ENCODE data around the gene GIMAP5.

The GIMAP5 gene

DNA sequence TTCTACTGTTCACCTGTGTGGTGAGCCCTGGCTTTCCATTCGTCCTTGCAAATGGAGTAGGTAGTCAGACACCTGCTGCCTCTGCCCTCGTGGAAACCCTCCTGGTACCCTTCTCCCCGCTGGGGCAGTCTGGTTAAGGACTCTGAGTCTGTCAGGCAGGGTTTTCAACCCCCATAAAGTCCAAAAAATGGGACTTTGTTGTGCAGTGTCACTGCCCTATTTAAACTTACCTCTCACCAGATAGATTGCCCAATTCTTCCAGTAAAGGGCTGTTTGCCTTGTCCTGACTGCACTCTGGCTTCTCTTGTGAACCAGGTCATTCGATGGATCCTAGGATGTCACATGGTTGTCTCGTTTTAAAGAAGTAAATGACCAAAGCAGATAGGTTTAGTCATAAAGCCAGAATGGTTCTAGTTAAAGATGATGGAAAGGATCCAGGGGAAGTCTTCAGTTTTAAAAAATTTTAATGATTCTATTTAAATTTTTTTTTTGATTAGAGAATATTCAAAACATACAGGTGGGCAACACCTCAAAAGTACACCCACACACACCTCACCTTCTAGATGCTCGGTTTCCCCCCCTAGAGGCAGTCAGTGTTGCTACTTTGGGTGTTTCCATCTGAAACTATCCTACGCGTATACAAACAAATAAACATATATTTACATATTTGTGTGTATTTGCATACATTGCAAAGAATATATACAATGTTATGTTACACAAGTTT, 41.0 kb downstream of the GIMAP5 start:
- no peak for DNase-seq

DNA sequence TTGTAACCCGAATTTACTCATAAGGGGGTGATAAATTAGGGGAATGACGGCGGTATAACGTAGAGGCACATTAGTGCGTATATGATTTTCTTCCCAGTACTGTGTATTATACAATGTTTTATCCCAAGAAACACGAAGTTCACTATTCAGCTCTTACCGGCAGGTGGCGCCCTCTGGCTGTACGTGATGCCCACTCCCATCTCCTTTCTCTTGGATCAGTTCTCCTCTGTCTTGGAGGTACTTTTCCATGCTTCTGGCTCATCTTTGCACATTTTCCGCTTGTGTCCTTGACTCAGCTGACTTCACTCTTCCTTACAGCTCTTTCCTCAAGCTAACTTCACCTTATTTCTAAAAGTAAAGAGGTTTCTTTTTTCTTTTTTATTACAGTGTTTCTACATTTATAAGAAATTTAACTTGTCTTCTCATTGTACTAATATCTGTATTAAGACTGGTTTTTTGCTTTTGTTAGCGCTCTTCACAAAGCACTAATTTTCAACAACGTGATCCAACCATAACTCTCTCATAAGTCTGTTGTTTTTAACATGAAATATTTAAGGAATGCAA, 41.6 kb downstream of the GIMAP5 start:
- peak; percentile 34 to 66 (median 52) for DNase-seq

DNA sequence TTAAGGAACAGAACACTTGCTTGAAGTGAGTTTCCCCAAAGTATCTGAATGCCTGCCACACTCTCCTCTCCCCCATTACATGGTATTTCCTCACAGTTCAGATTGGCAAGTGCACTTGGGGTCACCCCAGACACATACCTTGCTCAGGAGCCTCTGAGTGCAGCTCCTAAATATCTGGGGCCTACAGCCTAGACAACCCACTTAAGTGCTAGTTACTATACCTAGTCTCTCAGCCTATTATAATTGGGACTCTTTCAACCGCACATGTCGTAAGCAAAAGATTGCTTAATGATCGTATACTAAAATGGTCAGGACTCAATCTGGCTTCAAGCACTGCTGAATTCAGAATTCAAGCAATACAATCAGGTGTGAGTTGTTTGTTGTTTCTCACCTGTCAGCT, 43.1 kb downstream of the GIMAP5 start:
- no peak for DNase-seq

DNA sequence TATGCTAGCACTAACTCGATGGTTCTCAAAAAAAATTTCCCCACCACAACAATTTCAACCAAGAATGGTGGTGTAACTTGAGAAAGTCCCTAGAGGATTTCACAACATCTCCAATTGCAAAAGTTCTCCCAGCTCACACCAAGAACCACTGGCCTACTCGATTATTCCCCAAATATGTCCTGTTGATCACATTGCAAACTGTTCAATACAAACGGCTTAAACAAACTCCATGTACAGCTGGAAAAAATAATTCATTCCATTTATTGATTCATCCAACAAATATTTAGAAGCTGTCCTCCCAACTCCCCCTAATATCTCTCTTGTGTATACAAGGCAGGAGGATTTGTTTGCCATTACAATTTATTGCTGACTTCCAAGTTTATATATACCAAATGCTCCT, 43.9 kb downstream of the GIMAP5 start:
- no peak for DNase-seq

DNA sequence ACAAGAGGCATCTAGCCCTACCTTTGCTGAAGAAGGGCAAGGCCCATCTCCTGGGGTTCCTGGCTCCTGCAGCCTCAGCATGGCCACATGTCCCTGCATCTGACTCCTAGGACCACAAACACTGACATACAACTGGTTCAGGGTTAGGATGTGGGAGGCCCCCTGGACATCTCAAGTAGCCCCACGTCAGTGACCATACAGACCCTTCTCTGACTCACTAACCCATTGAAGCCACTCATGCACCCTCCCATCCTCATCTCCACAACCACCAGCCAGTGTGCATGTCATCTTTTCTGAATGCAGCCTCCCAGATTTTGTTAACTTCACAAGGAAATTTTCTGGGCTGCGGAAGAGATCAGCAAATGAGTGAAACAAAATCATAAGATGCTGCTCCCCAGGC, 44.7 kb downstream of the GIMAP5 start:
- no peak for DNase-seq

DNA sequence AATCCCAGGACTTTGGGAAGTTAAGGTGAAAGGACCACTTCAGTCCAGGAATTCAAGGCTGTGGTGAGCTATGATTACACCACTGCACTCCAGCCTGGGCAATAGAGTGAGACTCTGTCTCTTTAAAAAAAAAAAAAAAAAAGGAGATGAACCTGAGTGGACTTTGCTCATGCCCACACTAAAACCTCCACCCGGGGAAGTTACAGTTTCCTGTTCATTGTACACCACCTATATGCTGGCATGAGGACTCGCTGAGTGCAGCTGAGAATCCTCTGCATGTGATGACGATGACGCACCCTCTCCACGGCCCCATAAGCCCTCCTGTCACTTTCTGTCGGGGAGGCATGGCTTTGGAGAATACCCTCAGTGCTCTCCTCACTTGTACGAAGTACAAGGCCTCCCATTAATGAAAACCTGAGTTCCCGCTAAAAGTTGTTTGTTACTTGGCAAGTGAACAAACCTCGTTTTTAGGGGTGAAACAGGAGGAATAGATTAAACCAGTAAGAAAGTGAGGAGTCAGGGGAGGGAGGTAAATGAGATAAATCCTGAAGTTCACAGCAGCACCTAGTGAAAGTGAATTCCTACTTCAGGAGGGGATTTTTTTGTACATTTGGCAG, 47.0 kb downstream of the GIMAP5 start:
- no peak for DNase-seq

DNA sequence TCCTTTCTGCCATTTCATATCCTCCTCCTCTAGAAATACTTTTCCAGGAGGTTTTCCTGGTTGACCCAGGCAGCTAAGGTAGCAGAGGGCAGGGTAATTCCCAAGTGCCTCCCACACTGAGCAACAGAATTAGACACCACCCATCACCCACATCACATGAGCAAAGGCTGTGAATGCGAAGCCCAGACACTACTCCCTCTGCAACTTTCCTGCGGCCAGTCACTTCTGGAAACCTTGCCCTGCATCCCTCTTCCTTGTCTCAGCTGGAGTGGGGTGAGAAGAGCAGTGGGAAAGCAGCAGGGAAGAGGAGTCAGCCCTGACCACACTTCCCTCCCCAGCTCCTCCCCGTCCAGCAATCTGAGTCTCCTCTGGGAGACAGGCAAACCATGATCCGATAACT, 47.7 kb downstream of the GIMAP5 start:
- DNase-seq, result no peak

DNA sequence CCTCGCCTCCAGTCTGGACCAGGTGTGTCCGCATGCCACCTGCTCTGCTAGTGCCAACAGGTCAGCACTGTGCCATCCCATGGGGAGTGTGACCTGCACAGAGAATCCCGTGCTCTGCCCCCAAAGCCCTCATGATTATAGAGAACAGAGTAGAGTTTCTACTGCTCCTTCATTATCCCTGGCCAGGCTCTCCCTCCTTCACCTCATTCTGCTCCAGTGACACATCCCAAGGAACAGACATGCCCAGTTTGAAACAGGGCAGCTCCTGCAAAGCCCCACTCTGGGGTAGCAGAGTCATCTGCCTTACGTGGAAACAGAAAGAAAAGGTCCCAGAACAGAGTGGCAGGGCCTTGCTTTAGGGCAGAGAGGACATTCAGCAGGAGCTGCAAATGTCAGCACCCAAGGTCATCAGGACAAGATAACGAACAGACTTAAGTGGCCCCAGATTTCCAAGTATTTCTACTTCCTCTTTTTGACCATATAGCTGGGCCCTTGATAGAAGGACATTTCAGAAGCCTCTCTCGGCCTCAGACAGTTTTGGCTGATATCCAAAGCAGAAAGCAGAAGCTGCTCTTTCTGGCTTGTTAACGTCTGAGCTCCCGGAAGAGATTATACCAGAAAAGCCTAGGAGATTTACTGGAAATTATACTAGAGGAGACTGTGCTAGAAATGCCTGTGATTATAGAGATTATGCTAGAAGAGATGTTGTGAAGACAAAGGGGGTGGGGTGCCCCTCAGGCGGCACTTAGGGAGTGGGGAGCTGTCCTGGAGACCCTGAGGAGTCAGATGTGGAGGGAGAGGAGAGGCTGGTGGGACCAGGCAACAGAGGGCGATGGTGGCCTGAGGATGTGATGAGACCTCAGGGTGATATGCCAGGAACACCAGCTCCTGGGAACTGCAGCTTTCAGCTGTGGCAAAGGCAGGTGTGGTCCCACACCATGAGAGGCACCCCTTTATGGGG, 50.4 kb downstream of the GIMAP5 start:
- DNase-seq, result no peak

DNA sequence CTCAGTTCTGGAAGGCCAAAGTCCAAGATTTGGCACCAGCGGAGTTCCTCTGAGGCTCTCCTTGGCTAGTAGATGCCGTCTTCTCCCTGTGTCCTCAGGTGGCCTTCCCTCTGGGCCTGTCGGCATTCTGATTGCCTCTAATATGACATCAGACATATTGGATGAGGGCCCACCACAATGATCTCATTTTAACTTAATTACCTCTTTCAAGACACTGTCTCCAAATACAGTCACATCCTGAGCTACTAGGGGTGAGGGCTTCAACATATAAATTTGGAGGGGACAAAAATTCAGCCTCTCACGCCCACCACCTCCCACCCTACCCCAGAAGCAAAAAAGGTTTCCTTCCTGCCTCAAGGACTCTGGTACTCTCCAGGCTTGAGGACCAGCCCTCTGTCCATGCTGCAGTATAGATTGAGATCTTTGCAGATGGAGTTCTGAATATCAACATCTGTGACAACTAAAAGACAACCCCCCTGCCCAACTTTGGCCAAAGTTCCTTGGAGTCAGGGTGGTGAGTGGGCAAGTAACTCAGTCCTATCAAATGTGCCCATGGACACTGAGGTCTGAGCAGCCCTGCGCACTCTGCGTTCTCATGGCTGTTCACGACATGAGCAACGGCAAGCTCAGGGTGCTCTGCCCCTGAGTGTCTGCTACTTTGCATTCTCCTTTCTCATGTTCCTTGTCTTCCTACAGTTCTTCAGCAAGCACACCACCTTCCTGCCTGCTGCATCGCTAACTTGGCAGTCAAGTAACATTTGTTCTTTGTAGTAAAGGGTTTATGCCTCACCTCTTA, 51.5 kb downstream of the GIMAP5 start:
- DNase-seq, result no peak

DNA sequence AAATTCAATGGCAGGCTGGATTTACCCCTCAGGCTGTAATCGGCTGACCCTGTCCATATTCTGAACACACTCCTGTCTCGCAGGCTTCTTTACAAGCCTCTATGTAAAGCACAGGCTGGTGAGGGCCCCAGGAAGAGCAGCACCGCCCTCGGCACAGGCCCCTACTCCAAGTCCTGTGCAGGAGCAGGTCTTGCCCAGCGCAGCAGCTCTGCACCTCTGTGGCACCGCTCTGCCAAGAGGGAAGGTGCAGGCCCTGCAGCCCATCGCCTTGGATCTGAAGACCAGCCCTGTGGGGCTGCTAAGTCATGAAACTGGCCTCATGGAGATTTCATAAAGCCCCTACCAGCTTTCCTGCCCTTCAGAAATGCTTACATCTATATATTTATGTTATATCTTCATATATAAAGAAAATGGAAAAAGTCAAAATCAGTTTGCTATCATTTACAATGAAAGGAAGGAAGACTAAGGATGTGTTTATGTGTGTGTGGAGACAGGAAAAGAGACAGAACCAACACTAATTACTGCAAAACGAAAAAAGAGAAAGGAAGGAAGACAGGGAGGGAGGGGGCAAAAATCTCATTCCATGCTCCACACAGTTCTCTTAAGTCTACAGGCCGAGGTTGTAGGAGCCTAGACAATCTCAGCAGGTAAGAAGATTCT, 53.3 kb downstream of the GIMAP5 start:
- DNase-seq, result no peak

DNA sequence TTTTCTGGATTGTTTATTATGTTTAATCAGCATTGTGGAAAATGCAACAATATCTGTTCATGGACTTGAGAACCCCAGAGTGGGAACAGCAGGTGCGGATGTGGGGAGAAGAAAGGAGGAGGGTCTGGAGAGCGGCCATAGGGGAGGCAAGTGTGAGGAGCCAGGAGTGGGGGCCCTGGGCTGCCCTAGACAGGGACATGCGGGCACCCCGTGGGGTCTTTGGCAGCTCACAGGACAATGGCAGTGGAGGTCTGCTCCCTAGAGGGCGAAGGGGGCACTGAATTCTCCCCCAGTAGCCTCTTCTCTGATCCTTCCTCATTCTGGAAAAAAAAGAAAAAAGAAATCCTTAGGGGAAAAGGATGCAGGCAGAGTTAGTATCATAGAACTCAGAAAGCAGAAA, 54.1 kb downstream of the GIMAP5 start:
- DNase-seq, result no peak

DNA sequence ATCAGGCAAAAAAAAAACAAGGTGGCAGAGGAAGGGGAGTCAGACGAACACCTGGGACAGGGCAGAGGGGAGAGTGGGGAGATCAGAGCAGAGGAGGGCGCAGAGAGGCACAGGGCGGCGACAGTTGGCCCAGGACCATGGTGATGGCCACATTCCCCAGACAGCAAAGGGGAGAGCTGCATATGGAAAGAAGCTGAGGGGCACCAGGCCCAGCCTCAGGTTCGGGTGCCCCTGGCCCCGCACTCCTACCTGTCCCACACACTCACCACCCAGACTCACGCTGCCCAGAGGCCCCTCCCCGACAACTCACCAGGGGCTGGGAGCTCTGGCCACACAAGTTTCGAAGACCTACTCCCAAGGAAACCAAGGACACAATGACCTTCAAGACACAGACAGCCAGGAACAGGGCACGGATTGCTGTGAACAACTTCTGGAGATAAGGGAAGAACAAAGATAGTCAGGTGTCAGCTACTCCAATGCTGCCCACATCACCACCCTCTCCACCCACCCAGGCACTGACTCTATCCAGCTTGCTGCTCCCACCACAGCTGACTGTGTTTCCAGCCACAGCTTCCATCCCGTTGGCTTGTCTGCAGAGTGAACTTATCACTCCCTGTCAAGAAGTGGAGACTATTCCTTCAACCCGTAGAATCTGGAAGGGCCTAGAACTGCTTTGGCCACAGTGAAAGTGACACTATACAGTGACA, 54.7 kb downstream of the GIMAP5 start:
- no peak for DNase-seq

Data from activated CD4-positive, CD25-positive, alpha-beta regulatory T cell (primary cell).